ENCODE results near the gene FBXL7. TPM values are rescaled to one million over a fixed set of nuclear protein-coding genes. Genes with fewer than 3 reads are reported as not detected.

The FBXL7 gene
- total and polyA plus RNA-seq, 2 experiments from 2014 or later = 4.5 to 15.2 TPM

DNA sequence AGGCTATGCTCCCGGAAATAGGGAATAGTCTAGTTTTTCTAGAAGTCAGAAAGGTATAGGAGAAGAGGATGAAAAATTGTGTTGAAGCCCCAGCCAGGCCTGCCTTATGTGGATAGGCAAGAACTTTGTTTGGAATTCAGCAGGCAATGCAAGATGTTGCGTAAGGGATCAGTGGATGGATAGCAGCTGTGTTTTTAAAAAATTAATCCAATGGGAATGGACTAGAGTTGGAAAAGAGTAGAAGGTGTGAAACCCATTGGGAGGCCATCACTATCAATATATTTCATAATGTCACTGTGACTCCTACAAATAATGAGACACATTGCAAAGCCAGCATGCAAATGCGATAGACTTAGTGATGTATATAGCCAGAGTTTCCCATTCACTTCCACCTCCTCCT, 397.7 kb downstream of the FBXL7 start:
- Histone ChIP-seq H3K36me3 (ENCODE audit: insufficient read depth) (no peaks in the 10 kb centered on the region), H3K4me3 (no peak overlapping the region), H3K9me2 (ENCODE audit: insufficient read depth) (no peaks in the 10 kb centered on the region), H3K27me3 (ENCODE audit: insufficient read depth) (no peaks in the 10 kb centered on the region), H2AFZ (no peak overlapping the region), H3K4me2 (no peak overlapping the region), H4K20me1 (replicated peaks; ENCODE audit: insufficient read depth) (no peaks in the 10 kb centered on the region), H3K27ac (ENCODE audit: low read depth) (no peak overlapping the region), H3F3A (replicated peaks; ENCODE audit: low read depth) (no peaks in the 10 kb centered on the region), H3K4me1 (ENCODE audit: insufficient read depth) (peaks cover 7% of the 10 kb centered on the region; the same call in 1 of the 2 replicates), H3K79me2 (replicated peaks; ENCODE audit: insufficient read depth) (no peaks in the 10 kb centered on the region)
- no peak for TF ChIP-seq EZH2 (IDR thresholded peaks at IDR 0.05; ENCODE audit: low read depth, unreplicated experiment)
- no peak for TF ChIP-seq ZNF331 (CRISPR knock-in tag; IDR thresholded peaks at IDR 0.05; ENCODE audit: low read depth)
- no peak for TF ChIP-seq STAT1 (IDR thresholded peaks at IDR 0.05; ENCODE audit: unreplicated experiment)
- no peak for TF ChIP-seq CREB1 (CRISPR knock-in tag; IDR thresholded peaks at IDR 0.05; ENCODE audit: low read depth)
- TF ChIP-seq, protein P1, sequence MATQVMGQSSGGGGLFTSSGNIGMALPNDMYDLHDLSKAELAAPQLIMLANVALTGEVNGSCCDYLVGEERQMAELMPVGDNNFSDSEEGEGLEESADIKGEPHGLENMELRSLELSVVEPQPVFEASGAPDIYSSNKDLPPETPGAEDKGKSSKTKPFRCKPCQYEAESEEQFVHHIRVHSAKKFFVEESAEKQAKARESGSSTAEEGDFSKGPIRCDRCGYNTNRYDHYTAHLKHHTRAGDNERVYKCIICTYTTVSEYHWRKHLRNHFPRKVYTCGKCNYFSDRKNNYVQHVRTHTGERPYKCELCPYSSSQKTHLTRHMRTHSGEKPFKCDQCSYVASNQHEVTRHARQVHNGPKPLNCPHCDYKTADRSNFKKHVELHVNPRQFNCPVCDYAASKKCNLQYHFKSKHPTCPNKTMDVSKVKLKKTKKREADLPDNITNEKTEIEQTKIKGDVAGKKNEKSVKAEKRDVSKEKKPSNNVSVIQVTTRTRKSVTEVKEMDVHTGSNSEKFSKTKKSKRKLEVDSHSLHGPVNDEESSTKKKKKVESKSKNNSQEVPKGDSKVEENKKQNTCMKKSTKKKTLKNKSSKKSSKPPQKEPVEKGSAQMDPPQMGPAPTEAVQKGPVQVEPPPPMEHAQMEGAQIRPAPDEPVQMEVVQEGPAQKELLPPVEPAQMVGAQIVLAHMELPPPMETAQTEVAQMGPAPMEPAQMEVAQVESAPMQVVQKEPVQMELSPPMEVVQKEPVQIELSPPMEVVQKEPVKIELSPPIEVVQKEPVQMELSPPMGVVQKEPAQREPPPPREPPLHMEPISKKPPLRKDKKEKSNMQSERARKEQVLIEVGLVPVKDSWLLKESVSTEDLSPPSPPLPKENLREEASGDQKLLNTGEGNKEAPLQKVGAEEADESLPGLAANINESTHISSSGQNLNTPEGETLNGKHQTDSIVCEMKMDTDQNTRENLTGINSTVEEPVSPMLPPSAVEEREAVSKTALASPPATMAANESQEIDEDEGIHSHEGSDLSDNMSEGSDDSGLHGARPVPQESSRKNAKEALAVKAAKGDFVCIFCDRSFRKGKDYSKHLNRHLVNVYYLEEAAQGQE (IDR thresholded peaks at IDR 0.05; ENCODE audit: unreplicated experiment) = no peak
- TF ChIP-seq, protein P2, sequence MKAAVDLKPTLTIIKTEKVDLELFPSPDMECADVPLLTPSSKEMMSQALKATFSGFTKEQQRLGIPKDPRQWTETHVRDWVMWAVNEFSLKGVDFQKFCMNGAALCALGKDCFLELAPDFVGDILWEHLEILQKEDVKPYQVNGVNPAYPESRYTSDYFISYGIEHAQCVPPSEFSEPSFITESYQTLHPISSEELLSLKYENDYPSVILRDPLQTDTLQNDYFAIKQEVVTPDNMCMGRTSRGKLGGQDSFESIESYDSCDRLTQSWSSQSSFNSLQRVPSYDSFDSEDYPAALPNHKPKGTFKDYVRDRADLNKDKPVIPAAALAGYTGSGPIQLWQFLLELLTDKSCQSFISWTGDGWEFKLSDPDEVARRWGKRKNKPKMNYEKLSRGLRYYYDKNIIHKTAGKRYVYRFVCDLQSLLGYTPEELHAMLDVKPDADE (IDR thresholded peaks at IDR 0.05) = no peak
- TF ChIP-seq EZH2phosphoT487 (IDR thresholded peaks at IDR 0.05; ENCODE audit: unreplicated experiment) = no peak
- TF ChIP-seq ZNF114 (CRISPR knock-in tag; IDR thresholded peaks at IDR 0.05) = no peak
- TF ChIP-seq NANOG (IDR thresholded peaks at IDR 0.05; ENCODE audit: borderline replicate concordance) = no peak
- TF ChIP-seq POLR2AphosphoS5 (IDR thresholded peaks at IDR 0.05; ENCODE audit: low read depth) = no peak
- TF ChIP-seq, protein P3, sequence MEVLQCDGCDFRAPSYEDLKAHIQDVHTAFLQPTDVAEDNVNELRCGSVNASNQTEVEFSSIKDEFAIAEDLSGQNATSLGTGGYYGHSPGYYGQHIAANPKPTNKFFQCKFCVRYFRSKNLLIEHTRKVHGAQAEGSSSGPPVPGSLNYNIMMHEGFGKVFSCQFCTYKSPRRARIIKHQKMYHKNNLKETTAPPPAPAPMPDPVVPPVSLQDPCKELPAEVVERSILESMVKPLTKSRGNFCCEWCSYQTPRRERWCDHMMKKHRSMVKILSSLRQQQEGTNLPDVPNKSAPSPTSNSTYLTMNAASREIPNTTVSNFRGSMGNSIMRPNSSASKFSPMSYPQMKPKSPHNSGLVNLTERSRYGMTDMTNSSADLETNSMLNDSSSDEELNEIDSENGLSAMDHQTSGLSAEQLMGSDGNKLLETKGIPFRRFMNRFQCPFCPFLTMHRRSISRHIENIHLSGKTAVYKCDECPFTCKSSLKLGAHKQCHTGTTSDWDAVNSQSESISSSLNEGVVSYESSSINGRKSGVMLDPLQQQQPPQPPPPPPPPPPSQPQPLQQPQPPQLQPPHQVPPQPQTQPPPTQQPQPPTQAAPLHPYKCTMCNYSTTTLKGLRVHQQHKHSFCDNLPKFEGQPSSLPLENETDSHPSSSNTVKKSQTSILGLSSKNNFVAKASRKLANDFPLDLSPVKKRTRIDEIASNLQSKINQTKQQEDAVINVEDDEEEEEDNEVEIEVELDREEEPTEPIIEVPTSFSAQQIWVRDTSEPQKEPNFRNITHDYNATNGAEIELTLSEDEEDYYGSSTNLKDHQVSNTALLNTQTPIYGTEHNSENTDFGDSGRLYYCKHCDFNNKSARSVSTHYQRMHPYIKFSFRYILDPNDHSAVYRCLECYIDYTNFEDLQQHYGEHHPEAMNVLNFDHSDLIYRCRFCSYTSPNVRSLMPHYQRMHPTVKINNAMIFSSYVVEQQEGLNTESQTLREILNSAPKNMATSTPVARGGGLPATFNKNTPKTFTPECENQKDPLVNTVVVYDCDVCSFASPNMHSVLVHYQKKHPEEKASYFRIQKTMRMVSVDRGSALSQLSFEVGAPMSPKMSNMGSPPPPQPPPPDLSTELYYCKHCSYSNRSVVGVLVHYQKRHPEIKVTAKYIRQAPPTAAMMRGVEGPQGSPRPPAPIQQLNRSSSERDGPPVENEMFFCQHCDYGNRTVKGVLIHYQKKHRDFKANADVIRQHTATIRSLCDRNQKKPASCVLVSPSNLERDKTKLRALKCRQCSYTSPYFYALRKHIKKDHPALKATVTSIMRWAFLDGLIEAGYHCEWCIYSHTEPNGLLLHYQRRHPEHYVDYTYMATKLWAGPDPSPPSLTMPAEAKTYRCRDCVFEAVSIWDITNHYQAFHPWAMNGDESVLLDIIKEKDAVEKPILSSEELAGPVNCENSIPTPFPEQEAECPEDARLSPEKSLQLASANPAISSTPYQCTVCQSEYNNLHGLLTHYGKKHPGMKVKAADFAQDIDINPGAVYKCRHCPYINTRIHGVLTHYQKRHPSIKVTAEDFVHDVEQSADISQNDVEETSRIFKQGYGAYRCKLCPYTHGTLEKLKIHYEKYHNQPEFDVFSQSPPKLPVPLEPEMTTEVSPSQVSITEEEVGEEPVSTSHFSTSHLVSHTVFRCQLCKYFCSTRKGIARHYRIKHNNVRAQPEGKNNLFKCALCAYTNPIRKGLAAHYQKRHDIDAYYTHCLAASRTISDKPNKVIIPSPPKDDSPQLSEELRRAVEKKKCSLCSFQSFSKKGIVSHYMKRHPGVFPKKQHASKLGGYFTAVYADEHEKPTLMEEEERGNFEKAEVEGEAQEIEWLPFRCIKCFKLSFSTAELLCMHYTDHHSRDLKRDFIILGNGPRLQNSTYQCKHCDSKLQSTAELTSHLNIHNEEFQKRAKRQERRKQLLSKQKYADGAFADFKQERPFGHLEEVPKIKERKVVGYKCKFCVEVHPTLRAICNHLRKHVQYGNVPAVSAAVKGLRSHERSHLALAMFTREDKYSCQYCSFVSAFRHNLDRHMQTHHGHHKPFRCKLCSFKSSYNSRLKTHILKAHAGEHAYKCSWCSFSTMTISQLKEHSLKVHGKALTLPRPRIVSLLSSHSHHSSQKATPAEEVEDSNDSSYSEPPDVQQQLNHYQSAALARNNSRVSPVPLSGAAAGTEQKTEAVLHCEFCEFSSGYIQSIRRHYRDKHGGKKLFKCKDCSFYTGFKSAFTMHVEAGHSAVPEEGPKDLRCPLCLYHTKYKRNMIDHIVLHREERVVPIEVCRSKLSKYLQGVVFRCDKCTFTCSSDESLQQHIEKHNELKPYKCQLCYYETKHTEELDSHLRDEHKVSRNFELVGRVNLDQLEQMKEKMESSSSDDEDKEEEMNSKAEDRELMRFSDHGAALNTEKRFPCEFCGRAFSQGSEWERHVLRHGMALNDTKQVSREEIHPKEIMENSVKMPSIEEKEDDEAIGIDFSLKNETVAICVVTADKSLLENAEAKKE (CRISPR knock-in tag; IDR thresholded peaks at IDR 0.05) = no peak
- TF ChIP-seq, protein P4, sequence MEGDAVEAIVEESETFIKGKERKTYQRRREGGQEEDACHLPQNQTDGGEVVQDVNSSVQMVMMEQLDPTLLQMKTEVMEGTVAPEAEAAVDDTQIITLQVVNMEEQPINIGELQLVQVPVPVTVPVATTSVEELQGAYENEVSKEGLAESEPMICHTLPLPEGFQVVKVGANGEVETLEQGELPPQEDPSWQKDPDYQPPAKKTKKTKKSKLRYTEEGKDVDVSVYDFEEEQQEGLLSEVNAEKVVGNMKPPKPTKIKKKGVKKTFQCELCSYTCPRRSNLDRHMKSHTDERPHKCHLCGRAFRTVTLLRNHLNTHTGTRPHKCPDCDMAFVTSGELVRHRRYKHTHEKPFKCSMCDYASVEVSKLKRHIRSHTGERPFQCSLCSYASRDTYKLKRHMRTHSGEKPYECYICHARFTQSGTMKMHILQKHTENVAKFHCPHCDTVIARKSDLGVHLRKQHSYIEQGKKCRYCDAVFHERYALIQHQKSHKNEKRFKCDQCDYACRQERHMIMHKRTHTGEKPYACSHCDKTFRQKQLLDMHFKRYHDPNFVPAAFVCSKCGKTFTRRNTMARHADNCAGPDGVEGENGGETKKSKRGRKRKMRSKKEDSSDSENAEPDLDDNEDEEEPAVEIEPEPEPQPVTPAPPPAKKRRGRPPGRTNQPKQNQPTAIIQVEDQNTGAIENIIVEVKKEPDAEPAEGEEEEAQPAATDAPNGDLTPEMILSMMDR (conservative IDR thresholded peaks at IDR 0.05; ENCODE audit: low read depth in 2 of 2) = no peak
- no peak for TF ChIP-seq JUNB (IDR thresholded peaks at IDR 0.05; ENCODE audit: unreplicated experiment)
- Mint-ChIP-seq H3K4me1 (peaks cover 7% of the 10 kb centered on the region), H3K27me3 (ENCODE audit: insufficient read depth, low read depth, poor library complexity) (no peaks in the 10 kb centered on the region), H3K9me3 (no peaks in the 10 kb centered on the region), H3K27ac (no peak overlapping the region), H3K4me3 (no peak overlapping the region), H3K36me3 (ENCODE audit: low read depth) (no peaks in the 10 kb centered on the region)
- ATAC-seq (no peak), DNase-seq (ENCODE audit: low spot score) (no peak)
